Mesothelial cell of epicardium (in vitro differentiated cells): ENCODE results near the gene POLDIP2. TPM values are rescaled to one million over a fixed set of nuclear protein-coding genes. Genes with fewer than 3 reads are reported as not detected.

Experiments used
- DNase-seq, 2 experiments: peaks; one replicate each; pipeline ENCODE4 v3.0.0; 2021; ENCODE audit warnings: low spot score in 2 of 2; ENCODE audit not compliant: unreplicated experiment in 2 of 2
- H3K27ac Mint-ChIP-seq: 2 replicates; pipeline ENCODE4 v1.8.0; 2021; ENCODE audit warnings: mixed read lengths
- H3K27me3 Mint-ChIP-seq: 2 replicates; pipeline ENCODE4 v1.8.0; 2021; ENCODE audit warnings: low read depth, mixed read lengths
- H3K36me3 Mint-ChIP-seq: 2 replicates; pipeline ENCODE4 v1.8.0; 2021; ENCODE audit warnings: mixed read lengths
- H3K4me1 Mint-ChIP-seq: 2 replicates; pipeline ENCODE4 v1.8.0; 2021; ENCODE audit warnings: mixed read lengths
- H3K4me3 Mint-ChIP-seq: 2 replicates; pipeline ENCODE4 v1.8.0; 2021; ENCODE audit warnings: mild to moderate bottlenecking, moderate library complexity, mixed read lengths
- H3K9me3 Mint-ChIP-seq: 2 replicates; pipeline ENCODE4 v1.8.0; 2021; ENCODE audit warnings: mixed read lengths
- total RNA-seq: library from RNA; stranded (reverse); gene quantifications from 3 replicates; pipeline ENCODE4 v1.2.1, GENCODE V29; 2021
- TF ChIP-seq, protein P1 (sequence below): fragments of 200-600 bp; sonication (generic); IDR thresholded peaks from one replicate; pipeline ENCODE4 v1.5.0; 2021; ENCODE audit warnings: antibody characterized with exemption; ENCODE audit not compliant: unreplicated experiment

The POLDIP2 gene
- total RNA-seq, 1 donor from 2014 or later = 60.9 TPM

DNA sequence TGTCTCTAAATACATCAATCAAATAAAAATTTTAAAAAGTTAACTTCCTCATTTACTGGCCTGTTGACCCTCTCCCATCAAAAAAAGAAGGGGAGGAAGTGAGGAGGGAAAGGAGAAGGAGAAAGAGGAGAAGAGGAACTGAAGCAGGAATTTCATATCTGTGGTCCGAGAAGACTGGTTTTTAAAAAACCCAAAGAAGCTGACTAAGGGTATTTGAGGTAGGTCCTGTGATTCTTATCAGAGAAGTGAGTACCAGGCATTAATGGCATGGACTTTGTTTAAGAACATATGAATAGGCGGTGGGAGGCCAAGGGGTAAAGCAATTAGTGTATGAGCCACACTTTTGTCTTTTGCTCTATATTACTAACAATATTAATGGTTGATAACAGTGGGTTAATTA lies 46.7 kb upstream of the POLDIP2 start:
- Mint-ChIP-seq H3K4me1 (peaks cover 29% of the 10 kb centered on the region), H3K27ac (no peak overlapping the region), H3K27me3 (no peaks in the 10 kb centered on the region), H3K9me3 (no peaks in the 10 kb centered on the region), H3K36me3 (peaks cover 5% of the 10 kb centered on the region), H3K4me3 (peak overlapping the region; percentile 79)
- DNase-seq = no peak
- TF ChIP-seq, protein P1, sequence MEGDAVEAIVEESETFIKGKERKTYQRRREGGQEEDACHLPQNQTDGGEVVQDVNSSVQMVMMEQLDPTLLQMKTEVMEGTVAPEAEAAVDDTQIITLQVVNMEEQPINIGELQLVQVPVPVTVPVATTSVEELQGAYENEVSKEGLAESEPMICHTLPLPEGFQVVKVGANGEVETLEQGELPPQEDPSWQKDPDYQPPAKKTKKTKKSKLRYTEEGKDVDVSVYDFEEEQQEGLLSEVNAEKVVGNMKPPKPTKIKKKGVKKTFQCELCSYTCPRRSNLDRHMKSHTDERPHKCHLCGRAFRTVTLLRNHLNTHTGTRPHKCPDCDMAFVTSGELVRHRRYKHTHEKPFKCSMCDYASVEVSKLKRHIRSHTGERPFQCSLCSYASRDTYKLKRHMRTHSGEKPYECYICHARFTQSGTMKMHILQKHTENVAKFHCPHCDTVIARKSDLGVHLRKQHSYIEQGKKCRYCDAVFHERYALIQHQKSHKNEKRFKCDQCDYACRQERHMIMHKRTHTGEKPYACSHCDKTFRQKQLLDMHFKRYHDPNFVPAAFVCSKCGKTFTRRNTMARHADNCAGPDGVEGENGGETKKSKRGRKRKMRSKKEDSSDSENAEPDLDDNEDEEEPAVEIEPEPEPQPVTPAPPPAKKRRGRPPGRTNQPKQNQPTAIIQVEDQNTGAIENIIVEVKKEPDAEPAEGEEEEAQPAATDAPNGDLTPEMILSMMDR = no peak

DNA sequence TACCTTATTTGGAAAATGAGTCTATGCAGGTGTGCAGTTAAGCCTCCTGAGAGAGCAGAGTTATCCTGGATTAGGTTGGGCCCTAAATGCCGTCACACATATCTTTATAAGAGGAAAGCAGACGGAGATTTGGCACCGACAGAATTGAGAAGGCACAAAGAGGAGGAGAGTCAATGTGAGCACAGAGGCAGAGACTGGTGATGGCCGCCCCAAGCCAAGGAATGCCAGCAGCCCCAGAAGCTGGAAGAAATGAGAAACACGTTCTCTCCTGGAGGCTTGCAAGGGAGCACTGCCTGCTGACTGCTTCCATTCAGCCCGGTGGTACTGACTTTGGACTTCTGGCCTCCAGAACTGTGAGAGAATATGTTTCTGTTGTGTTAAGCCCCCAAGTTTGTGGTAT lies 45.5 kb upstream of the POLDIP2 start:
- Mint-ChIP-seq H3K27ac (no peak overlapping the region), H3K4me3 (no peak overlapping the region), H3K9me3 (no peaks in the 10 kb centered on the region), H3K27me3 (no peaks in the 10 kb centered on the region), H3K36me3 (peaks cover 6% of the 10 kb centered on the region), H3K4me1 (peaks cover 19% of the 10 kb centered on the region)
- no peak for DNase-seq
- TF ChIP-seq, protein P1 = no peak

- Mint-ChIP-seq H3K27me3 (no peaks in the 10 kb centered on the region), H3K4me3 (no peak overlapping the region), H3K27ac (no peak overlapping the region), H3K9me3 (no peaks in the 10 kb centered on the region), H3K4me1 (peaks cover 13% of the 10 kb centered on the region), H3K36me3 (peaks cover 7% of the 10 kb centered on the region)
- DNase-seq = no peak
- TF ChIP-seq, protein P1 = no peak
These were observed 44.9 kb upstream of the POLDIP2 start for GRCh38 chr17:28402224-28402630.

DNA sequence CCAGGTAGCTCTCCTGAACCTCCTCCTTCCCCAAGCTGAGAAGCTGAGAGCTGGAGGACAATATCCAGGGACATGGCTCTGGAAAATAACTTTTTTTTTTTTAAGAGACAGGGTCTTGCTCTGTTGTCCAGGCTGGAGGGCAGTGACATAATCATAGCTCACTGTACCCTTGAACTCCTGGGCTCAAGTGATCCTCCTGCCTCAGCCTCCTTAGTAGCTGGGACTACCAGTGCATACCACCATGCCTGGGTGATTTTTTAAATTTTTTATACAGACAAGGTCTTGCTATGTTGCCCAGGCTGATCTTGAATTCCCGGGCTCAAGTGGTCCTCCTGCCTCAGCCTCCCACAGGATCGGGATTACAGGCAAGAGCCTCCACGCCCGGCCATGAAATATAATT lies 42.5 kb upstream of the POLDIP2 start:
- no peaks in the 10 kb centered on the region for H3K27me3 Mint-ChIP-seq
- DNase-seq = no peak
- H3K4me1 Mint-ChIP-seq = peaks cover 4% of the 10 kb centered on the region
- H3K9me3 Mint-ChIP-seq = no peaks in the 10 kb centered on the region
- no peak overlapping the region for H3K4me3 Mint-ChIP-seq
- H3K36me3 Mint-ChIP-seq = peaks cover 7% of the 10 kb centered on the region
- no peak overlapping the region for H3K27ac Mint-ChIP-seq
- TF ChIP-seq, protein P1 = no peak

DNA sequence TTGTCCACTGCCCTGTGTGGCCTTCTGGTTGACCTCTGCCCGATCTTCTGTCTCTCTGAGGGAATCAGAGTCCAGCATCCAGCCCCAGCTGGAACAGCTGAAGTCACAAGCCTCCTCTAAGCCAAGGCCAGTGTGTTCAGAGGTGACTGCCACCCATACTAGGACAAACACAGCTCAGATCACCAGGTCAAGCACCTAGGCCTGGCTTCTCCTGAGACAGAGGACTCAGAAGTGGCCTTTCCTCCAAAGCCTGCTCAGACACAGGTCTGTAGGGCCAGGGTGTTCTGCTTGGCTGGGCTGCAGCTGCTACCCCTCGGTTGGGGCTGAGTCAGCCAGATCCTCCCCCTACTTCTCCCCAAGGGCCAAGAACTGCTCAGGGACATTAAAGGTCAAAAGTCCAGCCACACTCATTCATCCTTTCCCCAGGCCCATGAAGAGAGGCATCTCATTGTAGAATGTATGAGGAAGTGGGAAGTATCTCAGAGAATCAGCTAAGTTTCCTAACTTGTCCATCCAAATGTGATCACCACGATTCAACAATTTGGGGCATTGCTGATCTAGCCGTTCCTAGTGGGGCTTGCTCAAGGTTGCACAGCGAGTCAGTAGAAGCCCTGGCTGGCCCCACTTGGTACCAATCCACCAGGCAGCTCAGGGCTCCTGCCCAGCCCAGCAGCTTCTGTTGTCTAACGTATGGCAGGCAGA lies 41.1 kb upstream of the POLDIP2 start:
- no peaks in the 10 kb centered on the region for H3K9me3 Mint-ChIP-seq
- H3K27ac Mint-ChIP-seq = no peak overlapping the region
- DNase-seq = no peak
- H3K4me3 Mint-ChIP-seq = no peak overlapping the region
- no peaks in the 10 kb centered on the region for H3K4me1 Mint-ChIP-seq
- peaks cover 7% of the 10 kb centered on the region for H3K36me3 Mint-ChIP-seq
- TF ChIP-seq, protein P1 = no peak
- H3K27me3 Mint-ChIP-seq = no peaks in the 10 kb centered on the region
